ENCODE measurements around the gene SLC29A1.
A peak's percentile ranks its signal among the peaks of the same experiment; 100 is the strongest.

The SLC29A1 gene

DNA sequence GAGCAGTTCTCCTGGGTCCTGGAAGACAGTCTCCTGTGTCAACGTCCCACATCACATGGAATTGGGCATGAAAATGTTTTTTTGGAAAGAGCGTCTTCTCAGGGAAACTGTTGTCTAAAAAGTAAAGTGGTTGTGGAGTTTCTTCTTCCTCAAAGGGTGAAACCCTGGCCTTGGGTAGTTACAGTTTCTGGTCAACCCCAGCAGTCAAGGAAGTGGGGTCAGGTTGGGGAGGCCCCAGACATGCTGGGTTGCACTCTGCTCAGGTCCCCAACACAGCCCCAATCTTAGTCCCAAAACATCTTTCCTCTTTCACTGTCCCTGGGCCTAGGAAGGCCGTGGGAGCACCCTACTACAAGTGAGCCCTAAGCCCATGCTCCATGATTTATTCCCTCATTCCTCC lies 43.0 kb downstream of the SLC29A1 start:
- no peak overlapping the region for H3K4me3 ChIP-seq (ENCODE audit: low read depth, low read length)
- TF ChIP-seq, protein P1, sequence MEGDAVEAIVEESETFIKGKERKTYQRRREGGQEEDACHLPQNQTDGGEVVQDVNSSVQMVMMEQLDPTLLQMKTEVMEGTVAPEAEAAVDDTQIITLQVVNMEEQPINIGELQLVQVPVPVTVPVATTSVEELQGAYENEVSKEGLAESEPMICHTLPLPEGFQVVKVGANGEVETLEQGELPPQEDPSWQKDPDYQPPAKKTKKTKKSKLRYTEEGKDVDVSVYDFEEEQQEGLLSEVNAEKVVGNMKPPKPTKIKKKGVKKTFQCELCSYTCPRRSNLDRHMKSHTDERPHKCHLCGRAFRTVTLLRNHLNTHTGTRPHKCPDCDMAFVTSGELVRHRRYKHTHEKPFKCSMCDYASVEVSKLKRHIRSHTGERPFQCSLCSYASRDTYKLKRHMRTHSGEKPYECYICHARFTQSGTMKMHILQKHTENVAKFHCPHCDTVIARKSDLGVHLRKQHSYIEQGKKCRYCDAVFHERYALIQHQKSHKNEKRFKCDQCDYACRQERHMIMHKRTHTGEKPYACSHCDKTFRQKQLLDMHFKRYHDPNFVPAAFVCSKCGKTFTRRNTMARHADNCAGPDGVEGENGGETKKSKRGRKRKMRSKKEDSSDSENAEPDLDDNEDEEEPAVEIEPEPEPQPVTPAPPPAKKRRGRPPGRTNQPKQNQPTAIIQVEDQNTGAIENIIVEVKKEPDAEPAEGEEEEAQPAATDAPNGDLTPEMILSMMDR (IDR thresholded peaks at IDR 0.05; ENCODE audit: insufficient read depth, low read length, missing control alignments), result no peak
- no peak for DNase-seq (ENCODE audit: low read depth, low spot score)
- POLR2A ChIA-PET, result no interaction called here
- CTCF ChIA-PET, result interaction anchor here (0.6 to 9.1 kb wide), 16 partner anchors 10 to 154 kb away, joined by 3 to 234 read pairs (median 12); partner anchors contain the start of genes AARS2, SLC35B2 and SPATS1

GRCh38 chr6:44267252-44267651 lies 43.9 kb downstream of the SLC29A1 start:
- ChIA-PET POLR2A (no interaction called here), CTCF (interaction anchor here (0.6 to 9.1 kb wide), 22 partner anchors 10 to 1375 kb away, joined by 3 to 234 read pairs (median 8); partner anchors contain the start of genes AARS2, SLC35B2 and SPATS1)
- no peak overlapping the region for H3K4me3 ChIP-seq (ENCODE audit: low read depth, low read length)
- no peak for DNase-seq (ENCODE audit: low read depth, low spot score)
- TF ChIP-seq, protein P1 (IDR thresholded peaks at IDR 0.05; ENCODE audit: insufficient read depth, low read length, missing control alignments), result no peak

GRCh38 chr6:44268095-44268628 lies 44.8 kb downstream of the SLC29A1 start:
- CTCF ChIA-PET, result interaction anchor here (0.6 to 9.1 kb wide), 26 partner anchors 10 to 1376 kb away, joined by 3 to 234 read pairs (median 8); partner anchors contain the start of genes AARS2, SLC35B2 and SPATS1
- TF ChIP-seq, protein P1 (IDR thresholded peaks at IDR 0.05; ENCODE audit: insufficient read depth, low read length, missing control alignments), result peak; percentile 85
- DNase-seq (ENCODE audit: low read depth, low spot score), result no peak
- POLR2A ChIA-PET, result interaction anchor here (0.6 to 1.2 kb wide), 2 partner anchors 21 to 959 kb away, joined by 3 to 4 read pairs; partner anchors contain the start of gene HSP90AB1
- H3K4me3 ChIP-seq (ENCODE audit: low read depth, low read length), result no peak overlapping the region

DNA sequence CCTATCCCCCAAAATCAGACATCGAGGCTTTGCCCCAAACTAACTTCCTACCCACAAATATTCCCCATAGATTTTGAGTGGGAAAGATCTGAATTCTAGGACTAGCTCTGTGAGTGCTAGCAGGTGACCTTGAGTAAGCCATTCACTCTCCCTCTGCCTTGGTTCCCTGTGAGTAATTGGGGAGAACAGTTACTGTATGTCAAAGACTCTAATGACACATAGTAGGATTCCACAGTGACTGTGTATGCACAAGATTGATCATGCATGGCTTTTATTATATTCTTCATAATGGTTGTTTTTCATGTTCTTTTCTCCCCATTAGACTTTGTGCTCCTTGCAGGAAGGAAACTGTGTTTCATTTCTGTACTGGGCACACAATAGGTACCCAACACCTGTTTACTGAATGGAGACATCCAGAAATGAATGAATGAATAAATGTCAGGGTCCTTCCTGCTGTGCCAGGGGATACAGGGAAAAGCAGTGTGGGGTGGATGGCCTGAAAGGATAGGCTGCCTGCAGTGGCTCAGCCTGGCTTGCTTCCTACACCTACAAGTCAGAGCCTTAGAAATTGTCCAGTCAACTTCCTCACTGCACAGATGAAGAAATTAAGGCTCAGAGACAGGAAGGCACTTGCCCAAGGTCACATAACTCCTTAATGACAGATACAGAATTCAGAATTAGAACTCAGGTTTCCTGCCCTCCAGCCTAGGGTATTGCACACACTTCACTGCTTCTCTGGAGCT lies 46.0 kb downstream of the SLC29A1 start:
- TF ChIP-seq, protein P1 (IDR thresholded peaks at IDR 0.05; ENCODE audit: insufficient read depth, low read length, missing control alignments), result no peak
- no peak for DNase-seq (ENCODE audit: low read depth, low spot score)
- no peak overlapping the region for H3K4me3 ChIP-seq (ENCODE audit: low read depth, low read length)
- CTCF ChIA-PET, result interaction anchor here (0.7 to 9.1 kb wide), 20 partner anchors 9 to 185 kb away, joined by 3 to 234 read pairs (median 10); partner anchors contain the start of genes AARS2, SLC35B2 and SPATS1
- POLR2A ChIA-PET, result interaction anchor here (1.2 kb wide), 1 partner anchor 23 kb away, joined by 3 read pairs; the partner anchor contains the start of gene HSP90AB1

- TF ChIP-seq, protein P1 (IDR thresholded peaks at IDR 0.05; ENCODE audit: insufficient read depth, low read length, missing control alignments), result no peak
- POLR2A ChIA-PET, result no interaction called here
- CTCF ChIA-PET, result interaction anchor here (0.7 to 9.1 kb wide), 11 partner anchors 8 to 97 kb away, joined by 3 to 234 read pairs (median 41); partner anchors contain the start of genes AARS2, SLC35B2 and SPATS1
- H3K4me3 ChIP-seq (ENCODE audit: low read depth, low read length), result peak within 1 kb of the TSS; percentile 8; the same call in 1 of the 2 replicates
- no peak for DNase-seq (ENCODE audit: low read depth, low spot score)
Measured at GRCh38 chr6:44269921-44270525, 46.6 kb downstream of the SLC29A1 start, which contains the start of gene TMEM151B. TMEM151B (plus strand) TSS chr6:44270450; CDS start chr6:44270743, 293 bp downstream.
